HepG2 (cell line): Measurements from ENCODE around the gene ID4. TPM values are rescaled to one million over a fixed set of nuclear protein-coding genes. Genes with fewer than 3 reads are reported as not detected.

Experiments used
- ATAC-seq: fragments of 200-7000 bp; cut with Tn5 transposase; 3 replicates; pipeline ENCODE4 v1.9.1; 2020; ENCODE audit warnings: mild to moderate bottlenecking, moderate library complexity
- BruUV-seq: library from RNA; stranded (reverse); fragments of 400-500 nt; replicated peaks from 2 replicates; lab custom pipeline; 2021; lab: Mats Ljungman, UMichigan
- CTCF ChIA-PET: fragments of 300-600 bp; formaldehyde crosslinking; extraction: SDS; loops from one replicate; lab custom pipeline; 2021; ENCODE audit warnings: low total read pairs, inconsistent platforms, low intra/inter-chr PET ratio; lab: Yijun Ruan, JAX
- POLR2A ChIA-PET: fragments of 350-600 bp; sonication (Branson Sonifier 250); formaldehyde crosslinking; loops from one replicate; lab custom pipeline; 2020; ENCODE audit warnings: antibody characterized with exemption, inconsistent platforms; lab: Yijun Ruan, JAX
- DNase-seq: peaks from one replicate; pipeline ENCODE4 v3.0.0-alpha.2; 2015; ENCODE audit warnings: low spot score
- FAIRE-seq: peaks from 3 replicates; lab custom pipeline; 2011; peaks lifted over from hg19 to GRCh38; lab: Jason Lieb, UNC
- H2AFZ ChIP-seq: one replicate; pipeline ENCODE4 v1.6.1; 2011; ENCODE audit warnings: low read length, inconsistent platforms
- H3K27ac ChIP-seq: fragments of 300-600 bp; 3 replicates; pipeline ENCODE4 v1.8.0; 2011; ENCODE audit warnings: mixed run types, mild to moderate bottlenecking, mixed read lengths, low read length, inconsistent platforms; ENCODE audit not compliant: insufficient read depth; ENCODE audit errors: extremely low read length
- H3K27me3 ChIP-seq, 2 experiments: fragments of 200-600 bp in 1 of 2; 2 replicates in 1 of 2; 3 replicates in 1 of 2; pipeline versions ENCODE4 v1.6.0 to v1.8.0; 2011; ENCODE audit warnings: low read length in 2 of 2, mild to moderate bottlenecking in 2 of 2, moderate library complexity in 2 of 2, inconsistent platforms in 1 of 2; ENCODE audit not compliant: insufficient read depth in 2 of 2, control insufficient read depth in 1 of 2
- H3K36me3 ChIP-seq, 2 experiments: fragments of 200-600 bp in 1 of 2; replicated peaks in 1 of 2; 2 replicates in 1 of 2; 3 replicates in 1 of 2; pipeline versions ENCODE4 v1.5.1 to v1.8.0; 2011; ENCODE audit warnings: low read length in 2 of 2, inconsistent platforms in 1 of 2; ENCODE audit not compliant: insufficient read depth in 2 of 2, control insufficient read depth in 1 of 2
- H3K4me1 ChIP-seq: 2 replicates; pipeline ENCODE4 v1.5.1; 2012; ENCODE audit warnings: low read length, inconsistent platforms; ENCODE audit not compliant: insufficient read depth
- H3K4me2 ChIP-seq: 2 replicates; pipeline ENCODE4 v1.6.0; 2011; ENCODE audit warnings: low read depth, low read length, inconsistent platforms
- H3K4me3 ChIP-seq, 3 experiments: fragments of 200-600 bp in 1 of 3; sonication (generic), shearing (Covaris generic) in 1 of 3; replicated peaks in 1 of 3; 2 replicates each; pipeline ENCODE4 v1.5.1; 2011 to 2016; ENCODE audit warnings: low read length in 3 of 3, inconsistent platforms in 2 of 3, low read depth in 2 of 3, mild to moderate bottlenecking in 2 of 3, control low read depth in 1 of 3, mixed read lengths in 1 of 3; ENCODE audit not compliant: insufficient read depth in 1 of 3
- H3K79me2 ChIP-seq: one replicate; pipeline ENCODE4 v1.6.1; 2011; ENCODE audit warnings: low read length, inconsistent platforms; ENCODE audit not compliant: insufficient read depth
- H3K9ac ChIP-seq: 2 replicates; pipeline ENCODE4 v1.6.0; 2011; ENCODE audit warnings: mild to moderate bottlenecking, low read depth, low read length, inconsistent platforms; ENCODE audit not compliant: insufficient read depth
- H3K9me3 ChIP-seq: 2 replicates; pipeline ENCODE4 v1.5.1; 2012; ENCODE audit warnings: mild to moderate bottlenecking, low read length
- H4K20me1 ChIP-seq: 2 replicates; pipeline ENCODE4 v1.6.0; 2011; ENCODE audit warnings: inconsistent platforms, mild to moderate bottlenecking, low read length, moderate library complexity; ENCODE audit not compliant: insufficient read depth
- ARHGAP35 ChIP-seq: sonication (generic); formaldehyde crosslinking; IDR thresholded peaks from 2 replicates; pipeline ENCODE4 v1.9.0; 2022; ENCODE audit warnings: mild to moderate bottlenecking, inconsistent platforms, moderate library complexity, missing genetic modification reagents, borderline replicate concordance
- ARNTL ChIP-seq: sonication (generic); formaldehyde crosslinking; IDR thresholded peaks from 2 replicates; pipeline ENCODE4 v1.4.0; 2020; ENCODE audit warnings: mild to moderate bottlenecking, missing genetic modification reagents
- HNF4A ChIP-seq: sonication (generic); formaldehyde crosslinking; IDR thresholded peaks from 2 replicates; pipeline ENCODE4 v1.4.0; 2020; ENCODE audit warnings: missing genetic modification reagents
- NFIB ChIP-seq: sonication (generic); formaldehyde crosslinking; IDR thresholded peaks from 2 replicates; pipeline ENCODE4 v1.9.0; 2021; ENCODE audit warnings: missing genetic modification reagents, mild to moderate bottlenecking, borderline replicate concordance
- NFKB2 ChIP-seq: sonication (generic); formaldehyde crosslinking; IDR thresholded peaks from 2 replicates; pipeline ENCODE4 v1.4.0; 2020; ENCODE audit warnings: missing genetic modification reagents, borderline replicate concordance
- ZBTB1 ChIP-seq: sonication (generic); formaldehyde crosslinking; IDR thresholded peaks from 2 replicates; pipeline ENCODE4 v1.4.0; 2020; ENCODE audit warnings: missing genetic modification reagents, borderline replicate concordance
- ZBTB42 ChIP-seq: sonication (generic); formaldehyde crosslinking; IDR thresholded peaks from 2 replicates; pipeline ENCODE4 v1.5.0; 2020; ENCODE audit warnings: mild to moderate bottlenecking, missing genetic modification reagents
- ZNF333 ChIP-seq: sonication (generic); formaldehyde crosslinking; IDR thresholded peaks from 2 replicates; pipeline ENCODE4 v1.4.0; 2020; ENCODE audit warnings: mild to moderate bottlenecking, missing genetic modification reagents, borderline replicate concordance
- ZNF337 ChIP-seq: sonication (generic); formaldehyde crosslinking; IDR thresholded peaks from 2 replicates; pipeline ENCODE4 v1.5.1; 2020; ENCODE audit warnings: missing genetic modification reagents, low read depth, mild to moderate bottlenecking, borderline replicate concordance
- ZNF546 ChIP-seq: sonication (generic); formaldehyde crosslinking; conservative IDR thresholded peaks from 2 replicates; pipeline ENCODE4 v1.8.1; 2023; ENCODE audit warnings: mild to moderate bottlenecking, missing genetic modification reagents
- ZNF776 ChIP-seq: sonication (generic); formaldehyde crosslinking; IDR thresholded peaks from 2 replicates; pipeline ENCODE4 v1.4.0; 2020; ENCODE audit warnings: mild to moderate bottlenecking, missing genetic modification reagents
- ZSCAN9 ChIP-seq: IDR thresholded peaks from 2 replicates; pipeline ENCODE4 v1.6.1; 2016; ENCODE audit warnings: borderline replicate concordance
- WGBS: methylation state at CpG from one replicate; pipeline ENCODE4 v1.1.6; 2017; ENCODE audit warnings: low lambda C conversion rate; 5-methylcytosine and 5-hydroxymethylcytosine counted together
- in situ Hi-C: cut with HindIII; loops from 2 replicates; pipeline ENCODE4 v1.10.0; 2017; ENCODE audit warnings: low pct_unique_long_range_greater_than_20kb; ENCODE audit not compliant: extremely low pct_ligation_motif_present
- intact Hi-C: fragments of 100-400 bp; cut with micrococcal nuclease; formaldehyde crosslinking; loops from one replicate; pipeline ENCODE4 v1.10.0; 2022; ENCODE audit not compliant: unreplicated experiment
- polyA plus RNA-seq, 8 experiments: library from polyadenylated mRNA; depleted of rRNA in 3 of 8; stranded (reverse) in 7 of 8; unstranded in 1 of 8; fragments of >200 nt; fragmentation: Illumina TruSeq in 4 of 8; extraction: Trizol in 4 of 8; gene quantifications; 2 replicates each; pipeline versions ENCODE4 v1.2.1 to v1.2.3, GENCODE V29; 2011 to 2016; ENCODE audit warnings: low read depth in 4 of 8, missing spikeins in 1 of 8, mixed read lengths in 1 of 8; ENCODE audit not compliant: insufficient read depth in 1 of 8
- total RNA-seq, 5 experiments: library from RNA; depleted of rRNA; stranded (reverse); fragments of >200 nt; fragmentation: Illumina TruSeq; extraction: Trizol; gene quantifications; 2 replicates each; pipeline ENCODE4 v1.2.3, GENCODE V29; 2016; ENCODE audit warnings: low read depth in 1 of 5
- TF ChIP-seq, protein P1 (sequence below): conservative IDR thresholded peaks from 2 replicates; pipeline ENCODE4 v1.6.1; 2018; ENCODE audit warnings: missing genetic modification reagents
- TF ChIP-seq, protein P2 (sequence below): sonication (generic); formaldehyde crosslinking; IDR thresholded peaks from 2 replicates; pipeline ENCODE4 v1.4.0; 2020; ENCODE audit warnings: missing genetic modification reagents
- TF ChIP-seq, protein P3 (sequence below): sonication (generic); formaldehyde crosslinking; IDR thresholded peaks from 2 replicates; pipeline ENCODE4 v1.5.1; 2020; ENCODE audit warnings: missing genetic modification reagents, mild to moderate bottlenecking, borderline replicate concordance
- TF ChIP-seq, protein P4 (sequence below): sonication (generic); formaldehyde crosslinking; IDR thresholded peaks from 2 replicates; pipeline ENCODE4 v1.4.0; 2020; ENCODE audit warnings: missing genetic modification reagents, low read depth, mild to moderate bottlenecking, borderline replicate concordance

The ID4 gene
- total and polyA plus RNA-seq, 2 of the 13 experiments (the other 11 are each of a cell fraction or from before 2014, with no cell fraction given), result 0.20 to 0.44 TPM

DNA sequence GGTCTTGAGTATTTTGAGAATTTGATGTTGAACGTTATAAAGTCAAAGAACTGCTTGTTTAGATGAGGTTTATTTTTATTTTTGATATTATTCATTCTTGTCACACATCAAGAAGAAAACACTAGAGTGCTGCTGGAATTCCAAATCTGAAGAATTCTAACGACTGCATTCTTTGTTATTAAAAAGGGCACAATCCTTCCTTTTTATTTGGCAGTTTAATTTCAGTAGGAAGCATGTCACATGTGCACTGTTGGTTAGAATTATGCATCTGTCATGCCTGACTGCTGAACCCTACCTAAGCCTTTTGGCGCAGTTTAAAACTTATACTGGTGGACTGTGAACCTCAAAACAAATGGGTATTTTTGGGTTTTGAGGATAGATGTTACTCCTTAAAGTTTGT is 4.0 kb downstream of the ID4 start:
- H3K27me3 ChIP-seq, result no peaks in the 10 kb centered on the region; a peak in 1 of 5 replicates
- no peak for FAIRE-seq
- H4K20me1 ChIP-seq, result no peaks in the 10 kb centered on the region
- H3K36me3 ChIP-seq, result no peaks in the 10 kb centered on the region
- no peak overlapping the region for H2AFZ ChIP-seq
- no TSS peak for BruUV-seq
- H3K4me1 ChIP-seq, result peaks cover 32% of the 10 kb centered on the region
- in situ Hi-C loops, result loop anchor here (25.0 kb wide), 1 partner anchor 1579 kb away; the partner anchor contains the start of gene DEK
- H3K9ac ChIP-seq, result no peak overlapping the region
- CTCF ChIA-PET, result no interaction called here
- intact Hi-C loops, result no loop called here
- TF ChIP-seq, protein P1, sequence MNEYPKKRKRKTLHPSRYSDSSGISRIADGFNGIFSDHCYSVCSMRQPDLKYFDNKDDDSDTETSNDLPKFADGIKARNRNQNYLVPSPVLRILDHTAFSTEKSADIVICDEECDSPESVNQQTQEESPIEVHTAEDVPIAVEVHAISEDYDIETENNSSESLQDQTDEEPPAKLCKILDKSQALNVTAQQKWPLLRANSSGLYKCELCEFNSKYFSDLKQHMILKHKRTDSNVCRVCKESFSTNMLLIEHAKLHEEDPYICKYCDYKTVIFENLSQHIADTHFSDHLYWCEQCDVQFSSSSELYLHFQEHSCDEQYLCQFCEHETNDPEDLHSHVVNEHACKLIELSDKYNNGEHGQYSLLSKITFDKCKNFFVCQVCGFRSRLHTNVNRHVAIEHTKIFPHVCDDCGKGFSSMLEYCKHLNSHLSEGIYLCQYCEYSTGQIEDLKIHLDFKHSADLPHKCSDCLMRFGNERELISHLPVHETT (CRISPR knock-in tag), result no peak
- TF ChIP-seq, protein P2, sequence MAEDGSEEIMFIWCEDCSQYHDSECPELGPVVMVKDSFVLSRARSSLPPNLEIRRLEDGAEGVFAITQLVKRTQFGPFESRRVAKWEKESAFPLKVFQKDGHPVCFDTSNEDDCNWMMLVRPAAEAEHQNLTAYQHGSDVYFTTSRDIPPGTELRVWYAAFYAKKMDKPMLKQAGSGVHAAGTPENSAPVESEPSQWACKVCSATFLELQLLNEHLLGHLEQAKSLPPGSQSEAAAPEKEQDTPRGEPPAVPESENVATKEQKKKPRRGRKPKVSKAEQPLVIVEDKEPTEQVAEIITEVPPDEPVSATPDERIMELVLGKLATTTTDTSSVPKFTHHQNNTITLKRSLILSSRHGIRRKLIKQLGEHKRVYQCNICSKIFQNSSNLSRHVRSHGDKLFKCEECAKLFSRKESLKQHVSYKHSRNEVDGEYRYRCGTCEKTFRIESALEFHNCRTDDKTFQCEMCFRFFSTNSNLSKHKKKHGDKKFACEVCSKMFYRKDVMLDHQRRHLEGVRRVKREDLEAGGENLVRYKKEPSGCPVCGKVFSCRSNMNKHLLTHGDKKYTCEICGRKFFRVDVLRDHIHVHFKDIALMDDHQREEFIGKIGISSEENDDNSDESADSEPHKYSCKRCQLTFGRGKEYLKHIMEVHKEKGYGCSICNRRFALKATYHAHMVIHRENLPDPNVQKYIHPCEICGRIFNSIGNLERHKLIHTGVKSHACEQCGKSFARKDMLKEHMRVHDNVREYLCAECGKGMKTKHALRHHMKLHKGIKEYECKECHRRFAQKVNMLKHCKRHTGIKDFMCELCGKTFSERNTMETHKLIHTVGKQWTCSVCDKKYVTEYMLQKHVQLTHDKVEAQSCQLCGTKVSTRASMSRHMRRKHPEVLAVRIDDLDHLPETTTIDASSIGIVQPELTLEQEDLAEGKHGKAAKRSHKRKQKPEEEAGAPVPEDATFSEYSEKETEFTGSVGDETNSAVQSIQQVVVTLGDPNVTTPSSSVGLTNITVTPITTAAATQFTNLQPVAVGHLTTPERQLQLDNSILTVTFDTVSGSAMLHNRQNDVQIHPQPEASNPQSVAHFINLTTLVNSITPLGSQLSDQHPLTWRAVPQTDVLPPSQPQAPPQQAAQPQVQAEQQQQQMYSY (CRISPR knock-in tag), result no peak
- TF ChIP-seq HNF4A (CRISPR knock-in tag) (no peak), ZNF776 (no peak), ZBTB42 (CRISPR knock-in tag) (no peak), ARHGAP35 (CRISPR knock-in tag) (no peak), ZNF546 (CRISPR knock-in tag) (no peak), ZBTB1 (no peak), ZNF337 (CRISPR knock-in tag) (no peak), NFIB (CRISPR knock-in tag) (no peak), NFKB2 (no peak), ARNTL (CRISPR knock-in tag) (no peak), ZNF333 (CRISPR knock-in tag) (no peak), ZSCAN9 (CRISPR knock-in tag) (no peak)
- TF ChIP-seq, protein P3, sequence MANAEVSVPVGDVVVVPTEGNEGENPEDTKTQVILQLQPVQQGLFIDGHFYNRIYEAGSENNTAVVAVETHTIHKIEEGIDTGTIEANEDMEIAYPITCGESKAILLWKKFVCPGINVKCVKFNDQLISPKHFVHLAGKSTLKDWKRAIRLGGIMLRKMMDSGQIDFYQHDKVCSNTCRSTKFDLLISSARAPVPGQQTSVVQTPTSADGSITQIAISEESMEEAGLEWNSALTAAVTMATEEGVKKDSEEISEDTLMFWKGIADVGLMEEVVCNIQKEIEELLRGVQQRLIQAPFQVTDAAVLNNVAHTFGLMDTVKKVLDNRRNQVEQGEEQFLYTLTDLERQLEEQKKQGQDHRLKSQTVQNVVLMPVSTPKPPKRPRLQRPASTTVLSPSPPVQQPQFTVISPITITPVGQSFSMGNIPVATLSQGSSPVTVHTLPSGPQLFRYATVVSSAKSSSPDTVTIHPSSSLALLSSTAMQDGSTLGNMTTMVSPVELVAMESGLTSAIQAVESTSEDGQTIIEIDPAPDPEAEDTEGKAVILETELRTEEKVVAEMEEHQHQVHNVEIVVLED (CRISPR knock-in tag), result no peak
- TF ChIP-seq, protein P4, sequence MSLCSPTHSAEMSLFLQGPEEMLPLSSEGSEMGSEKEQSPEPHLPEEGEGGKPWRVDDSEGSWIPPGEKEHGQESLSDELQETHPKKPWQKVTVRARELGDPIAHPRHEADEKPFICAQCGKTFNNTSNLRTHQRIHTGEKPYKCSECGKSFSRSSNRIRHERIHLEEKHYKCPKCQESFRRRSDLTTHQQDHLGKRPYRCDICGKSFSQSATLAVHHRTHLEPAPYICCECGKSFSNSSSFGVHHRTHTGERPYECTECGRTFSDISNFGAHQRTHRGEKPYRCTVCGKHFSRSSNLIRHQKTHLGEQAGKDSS, result no peak
- no peaks in the 10 kb centered on the region for H3K9me3 ChIP-seq
- 76% methylated on average over 3 of the region's 3 CpGs for WGBS
- H3K79me2 ChIP-seq, result no peaks in the 10 kb centered on the region
- no peak overlapping the region for H3K27ac ChIP-seq
- ATAC-seq, result no peak
- no peak overlapping the region for H3K4me2 ChIP-seq
- no peak overlapping the region for H3K4me3 ChIP-seq
- POLR2A ChIA-PET, result no interaction called here
- no peak for DNase-seq
